Measurements from ENCODE around the gene LGALS7B.

- TF ChIP-seq CTCF (IDR thresholded peaks at IDR 0.05; ENCODE audit: low read length), result peak; percentile 66
- TF ChIP-seq EZH2 (optimal IDR thresholded peaks at IDR 0.05; ENCODE audit: low read depth, low read length), result no peak
- no peak for TF ChIP-seq EZH2phosphoT487 (IDR thresholded peaks at IDR 0.05; ENCODE audit: low read length)
These were observed 19.3 kb upstream of the LGALS7B start for GRCh38 chr19:38769635-38770211.

Measured in MM.1S (cell line).